ENCODE measurements around the gene PHC1.

- TF ChIP-seq CTCF (IDR thresholded peaks at IDR 0.05) (no peak), POLR2A (IDR thresholded peaks at IDR 0.05) (no peak)
Measured at GRCh38 chr12:8989413-8989812, 75.1 kb downstream of the PHC1 start, which contains the start of gene KLRG1.

All from thyroid gland (tissue), 4 donors.